GM12878 (cell line): Measurements from ENCODE around the gene ARL15. TPM values are rescaled to one million over a fixed set of nuclear protein-coding genes. Genes with fewer than 3 reads are reported as not detected.

Experiments
- ATAC-seq: fragments of 200-7000 bp; cut with Tn5 transposase; 3 replicates; pipeline ENCODE4 v1.9.1; 2020; ENCODE audit warnings: mild to moderate bottlenecking, moderate library complexity
- BruUV-seq: library from RNA; stranded (reverse); fragments of 400-500 nt; replicated peaks from 2 replicates; lab custom pipeline; 2021; lab: Mats Ljungman, UMichigan
- CTCF ChIA-PET: fragments of 300-600 bp; sonication (Branson Sonifier 250); formaldehyde crosslinking; extraction: SDS; loops from one replicate; lab custom pipeline; 2021; ENCODE audit warnings: inconsistent platforms; lab: Yijun Ruan, JAX
- POLR2A ChIA-PET: fragments of 350-600 bp; formaldehyde crosslinking; extraction: SDS; loops from one replicate; lab custom pipeline; 2021; ENCODE audit warnings: inconsistent platforms; lab: Charles Lee
- RAD21 ChIA-PET: fragments of 300-600 bp; sonication (Branson Sonifier 250); formaldehyde crosslinking; loops from one replicate; lab custom pipeline; 2023; ENCODE audit warnings: antibody characterized with exemption; ENCODE audit not compliant: unreplicated experiment; lab: Charles Lee
- SMC1A ChIA-PET: fragments of 300-600 bp; sonication (Branson Sonifier 250); formaldehyde crosslinking; loops from one replicate; lab custom pipeline; 2023; ENCODE audit not compliant: unreplicated experiment, uncharacterized antibody; lab: Charles Lee
- DNase-seq: peaks from one replicate; pipeline ENCODE4 v3.0.0-alpha.2; 2011; ENCODE audit warnings: low read depth, low spot score
- FAIRE-seq: peaks from 3 replicates; lab custom pipeline; 2011; peaks lifted over from hg19 to GRCh38; lab: Jason Lieb, UNC
- H2AFZ ChIP-seq: 2 replicates; pipeline ENCODE4 v1.6.0; 2011; ENCODE audit warnings: low read depth, low read length, control low read depth; ENCODE audit not compliant: control insufficient read depth
- H3K27ac ChIP-seq: 2 replicates; pipeline ENCODE4 v1.5.1; 2011; ENCODE audit warnings: control low read depth; ENCODE audit not compliant: control insufficient read depth, insufficient read depth
- H3K27me3 ChIP-seq, 2 experiments: replicated peaks in 1 of 2; 2 replicates each; pipeline versions ENCODE4 v1.6.0 to v1.6.1; 2011; ENCODE audit warnings: low read length in 1 of 2; ENCODE audit not compliant: control insufficient read depth in 2 of 2, insufficient read depth in 2 of 2
- H3K36me3 ChIP-seq, 2 experiments: 2 replicates each; pipeline ENCODE4 v1.5.1; 2011; ENCODE audit warnings: low read length in 1 of 2; ENCODE audit not compliant: control insufficient read depth in 2 of 2, insufficient read depth in 2 of 2
- H3K4me1 ChIP-seq: 2 replicates; pipeline ENCODE4 v1.6.1; 2011; ENCODE audit warnings: mild to moderate bottlenecking, low read length, moderate library complexity, mixed read lengths; ENCODE audit not compliant: control insufficient read depth, insufficient read depth
- H3K4me2 ChIP-seq: 2 replicates; pipeline ENCODE4 v1.6.0; 2011; ENCODE audit warnings: control low read depth; ENCODE audit not compliant: control insufficient read depth, insufficient read depth
- H3K4me3 ChIP-seq: fragments of 200-600 bp; sonication (generic); 2 replicates; pipeline ENCODE4 v1.5.1; 2016
- H3K79me2 ChIP-seq: 2 replicates; pipeline ENCODE4 v1.6.0; 2011; ENCODE audit warnings: low read length; ENCODE audit not compliant: control insufficient read depth, insufficient read depth
- H3K9ac ChIP-seq: 2 replicates; pipeline ENCODE4 v1.8.0; 2011; ENCODE audit warnings: low read length, control low read depth, mixed read lengths; ENCODE audit not compliant: control insufficient read depth, insufficient read depth
- H3K9me3 ChIP-seq: replicated peaks from 3 replicates; pipeline ENCODE4 v1.5.1; 2011; ENCODE audit warnings: mild to moderate bottlenecking, low read length; ENCODE audit not compliant: control insufficient read depth, insufficient read depth
- H4K20me1 ChIP-seq: 2 replicates; pipeline ENCODE4 v1.6.0; 2011; ENCODE audit not compliant: control insufficient read depth, insufficient read depth
- BCL11A ChIP-seq: IDR thresholded peaks from 2 replicates; pipeline ENCODE4 v1.6.1; 2011; ENCODE audit warnings: low read depth, low read length
- BCL3 ChIP-seq: IDR thresholded peaks from 2 replicates; pipeline ENCODE4 v1.6.1; 2011; ENCODE audit warnings: borderline replicate concordance, low read depth, mild to moderate bottlenecking, moderate library complexity, low read length; ENCODE audit not compliant: insufficient read depth, poor library complexity, severe bottlenecking
- DPF2 ChIP-seq: fragments of 450-650 bp; IDR thresholded peaks from 2 replicates; pipeline ENCODE4 v1.6.1; 2017; ENCODE audit warnings: mild to moderate bottlenecking
- FOXK2 ChIP-seq: fragments of 450-650 bp; IDR thresholded peaks from 2 replicates; pipeline ENCODE4 v1.6.1; 2017; ENCODE audit warnings: mild to moderate bottlenecking, moderate library complexity
- MYC ChIP-seq: IDR thresholded peaks from 2 replicates; pipeline ENCODE4 v1.6.1; 2011; ENCODE audit warnings: mild to moderate bottlenecking, low read length, moderate library complexity, inconsistent platforms; ENCODE audit not compliant: insufficient read depth, insufficient replicate concordance, insufficient read length, severe bottlenecking
- NKRF ChIP-seq: fragments of 450-650 bp; conservative IDR thresholded peaks from 2 replicates; pipeline ENCODE4 v1.6.1; 2017; ENCODE audit warnings: mild to moderate bottlenecking, moderate library complexity
- SIX5 ChIP-seq: IDR thresholded peaks from 2 replicates; pipeline ENCODE4 v1.6.1; 2011; ENCODE audit warnings: mild to moderate bottlenecking, low read depth, low read length, moderate library complexity; ENCODE audit not compliant: severe bottlenecking
- SMC3 ChIP-seq: IDR thresholded peaks from 2 replicates; pipeline ENCODE4 v1.6.1; 2011; ENCODE audit warnings: low read length, improper control_type of control experiment, borderline replicate concordance
- WGBS: methylation state at CpG from one replicate; pipeline ENCODE4 v1.1.6; 2016; ENCODE audit warnings: low lambda C conversion rate; ENCODE audit not compliant: insufficient replicate concordance, insufficient coverage; ENCODE audit errors: missing lambda C conversion rate; 5-methylcytosine and 5-hydroxymethylcytosine counted together
- in situ Hi-C: fragments of 300-500 bp; cut with MboI; formaldehyde crosslinking; loops from 9 replicates; pipeline ENCODE4 v1.14.3; 2018; ENCODE audit warnings: mixed read lengths
- intact Hi-C: fragments of 100-400 bp; cut with micrococcal nuclease; formaldehyde crosslinking; loops from one replicate; pipeline ENCODE4 v1.14.2; 2022; ENCODE audit not compliant: unreplicated experiment
- polyA plus RNA-seq, 11 experiments: library from polyadenylated mRNA; depleted of rRNA in 4 of 11; unstranded in 6 of 11; stranded (reverse) in 5 of 11; fragments of >200 nt; fragmentation: Nextera tagmentation in 4 of 11; fragmentation: Illumina TruSeq in 1 of 11; extraction: Ambion mirVana in 4 of 11; extraction: Trizol in 1 of 11; gene quantifications; 1 replicate in 1 of 11; 2 replicates in 10 of 11; pipeline versions ENCODE4 v1.2.1 to v1.2.3, GENCODE V29; 2011 to 2016; ENCODE audit warnings: inconsistent platforms in 2 of 11, missing spikeins in 2 of 11, low read depth in 1 of 11
- total RNA-seq, 4 experiments: library from RNA; depleted of rRNA in 3 of 4; stranded (reverse); fragments of >200 nt in 3 of 4; fragmentation: Illumina TruSeq in 1 of 4; extraction: Trizol in 1 of 4; gene quantifications; 2 replicates each; pipeline versions ENCODE4 v1.2.1 to v1.2.3, GENCODE V29; 2013 to 2021

ARL15 gene
- total and polyA plus RNA-seq, 10 of the 15 experiments (the other 5 are each of a cell fraction or from before 2014, with no cell fraction given), result 3.6 to 11.0 (median 7.7) TPM

- SMC1A ChIA-PET, result interaction anchor here (0.7 to 1.0 kb wide), 3 partner anchors 10 to 1003 kb away, joined by 3 read pairs; no protein-coding TSS in a partner anchor
- Histone ChIP-seq H3K36me3 (no peaks in the 10 kb centered on the region), H3K27me3 (no peaks in the 10 kb centered on the region), H4K20me1 (no peaks in the 10 kb centered on the region), H3K4me1 (no peaks in the 10 kb centered on the region), H3K4me2 (no peak overlapping the region), H2AFZ (no peak overlapping the region), H3K79me2 (no peaks in the 10 kb centered on the region), H3K4me3 (no peak overlapping the region), H3K9ac (no peak overlapping the region), H3K9me3 (no peaks in the 10 kb centered on the region), H3K27ac (no peak overlapping the region)
- POLR2A ChIA-PET, result no interaction called here
- TF ChIP-seq SMC3 (no peak), BCL11A (no peak), MYC (no peak), BCL3 (no peak), DPF2 (no peak), SIX5 (no peak), NKRF (no peak), FOXK2 (no peak)
- in situ Hi-C loops (no loop called here), intact Hi-C loops (loop anchor here (10.0 kb wide), 1 partner anchor 1276 kb away; no protein-coding TSS in a partner anchor)
- WGBS, result 87% methylated on average over 12 of the region's 12 CpGs
- CTCF ChIA-PET, result interaction anchor here (1.0 kb wide), 1 partner anchor 9 kb away, joined by 6 read pairs; no protein-coding TSS in a partner anchor
- BruUV-seq, result no TSS peak
- ATAC-seq (no peak), FAIRE-seq (no peak), DNase-seq (no peak)
- RAD21 ChIA-PET, result no interaction called here
These were observed 89.9 kb downstream of the ARL15 start for GRCh38 chr5:54220230-54221040.
